GM10248 (cell line): ENCODE data around the gene TPM1.

Source experiments
- CTCF ChIA-PET: fragments of 300-600 bp; sonication (Branson Sonifier 250); formaldehyde crosslinking; extraction: SDS; loops from one replicate; lab custom pipeline; 2021; ENCODE audit warnings: antibody characterized with exemption; lab: Yijun Ruan, JAX
- POLR2A ChIA-PET: fragments of 350-650 bp; sonication (Branson Sonifier 250); formaldehyde crosslinking; extraction: SDS; loops from one replicate; lab custom pipeline; 2020; ENCODE audit warnings: antibody characterized with exemption; lab: Yijun Ruan, JAX
- DNase-seq: peaks from one replicate; pipeline ENCODE4 v3.0.0; 2012; ENCODE audit errors: extremely low spot score
- CTCF ChIP-seq: IDR thresholded peaks from 2 replicates; pipeline ENCODE4 v1.5.1; 2012; ENCODE audit warnings: mild to moderate bottlenecking, low read depth; ENCODE audit errors: extremely low read depth, missing control alignments, control extremely low read depth

The TPM1 gene

GRCh38 chr15:62998262-62998890 is 44.2 kb upstream of the TPM1 start:
- no peak for TF ChIP-seq CTCF
- DNase-seq = no peak
- POLR2A ChIA-PET = no interaction called here
- CTCF ChIA-PET = no interaction called here

DNA sequence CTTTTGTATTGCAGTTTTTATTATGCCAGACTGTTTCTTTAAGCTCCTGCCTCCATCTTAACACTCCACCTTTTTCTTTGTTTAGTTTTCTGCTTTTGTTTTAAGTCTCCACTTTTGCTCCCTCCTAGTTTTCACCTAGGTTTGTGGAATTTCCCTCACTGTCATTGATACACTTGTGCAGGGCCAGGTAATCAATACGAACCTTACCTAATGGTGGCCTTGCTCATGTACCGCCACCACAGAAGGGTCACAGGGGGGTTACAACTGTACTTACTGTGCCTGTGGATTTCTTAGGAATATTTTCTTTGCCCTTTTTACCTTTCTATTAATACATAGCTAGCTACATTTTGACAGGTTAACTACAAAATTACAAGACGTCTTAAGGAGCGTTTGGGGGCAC is 43.4 kb upstream of the TPM1 start:
- no peak for TF ChIP-seq CTCF
- CTCF ChIA-PET = no interaction called here
- POLR2A ChIA-PET = no interaction called here
- no peak for DNase-seq

GRCh38 chr15:62999923-63000561 is 42.5 kb upstream of the TPM1 start:
- ChIA-PET CTCF (interaction anchor here (0.9 kb wide), 1 partner anchor 16 kb away, joined by 3 read pairs; no protein-coding TSS in a partner anchor), POLR2A (no interaction called here)

DNA sequence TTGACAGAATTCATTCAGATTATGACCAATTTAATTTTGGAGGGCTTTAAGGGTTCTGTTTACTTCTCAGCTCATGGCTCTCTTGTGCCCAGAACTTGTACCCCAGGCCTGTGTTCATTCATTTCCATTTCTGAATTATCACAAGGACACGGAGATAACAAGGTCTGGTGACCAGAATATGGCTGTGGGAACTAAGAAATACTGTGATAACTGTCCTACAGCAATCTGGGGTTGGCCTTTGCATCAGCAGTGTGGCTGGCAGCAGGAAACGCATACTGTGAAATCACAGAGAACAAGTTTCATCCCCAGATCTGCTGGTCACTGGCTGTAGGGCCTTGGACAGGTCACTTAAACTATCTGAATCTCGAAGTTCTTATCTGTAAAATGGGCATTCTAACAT is 41.8 kb upstream of the TPM1 start:
- TF ChIP-seq CTCF = no peak
- POLR2A ChIA-PET = no interaction called here
- CTCF ChIA-PET = interaction anchor here (0.9 kb wide), 1 partner anchor 16 kb away, joined by 3 read pairs; no protein-coding TSS in a partner anchor
- no peak for DNase-seq

More at GRCh38 chr15:62999923-63000561, 42.5 kb upstream of the TPM1 start:
- no peak for TF ChIP-seq CTCF
- DNase-seq = no peak

- no peak for DNase-seq
- POLR2A ChIA-PET = no interaction called here
- CTCF ChIA-PET = no interaction called here
Observed at GRCh38 chr15:63004211-63004610, 38.3 kb upstream of the TPM1 start.

More at GRCh38 chr15:63004211-63004610, 38.3 kb upstream of the TPM1 start:
- TF ChIP-seq CTCF = no peak
